Esophagus squamous epithelium (tissue), 4 donors: Measurements from ENCODE around the gene OR10G8.

Experiments
- POLR2A ChIP-seq, 4 donors: fragments of 450-650 bp; IDR thresholded peaks; one replicate each; pipeline ENCODE4 v1.6.1; 2017; ENCODE audit warnings: antibody characterized with exemption in 4 of 4, mild to moderate bottlenecking in 4 of 4, moderate library complexity in 3 of 4
- TF ChIP-seq, protein P1 (sequence below), 6 experiments: fragments of 450-650 bp in 4 of 6; fragments of 200-600 bp in 2 of 6; sonication (generic) in 2 of 6; IDR thresholded peaks; one replicate each; pipeline ENCODE4 v1.5.1; 2016 to 2019; ENCODE audit warnings: antibody characterized with exemption in 6 of 6, mild to moderate bottlenecking in 4 of 6, moderate library complexity in 4 of 6

DNA sequence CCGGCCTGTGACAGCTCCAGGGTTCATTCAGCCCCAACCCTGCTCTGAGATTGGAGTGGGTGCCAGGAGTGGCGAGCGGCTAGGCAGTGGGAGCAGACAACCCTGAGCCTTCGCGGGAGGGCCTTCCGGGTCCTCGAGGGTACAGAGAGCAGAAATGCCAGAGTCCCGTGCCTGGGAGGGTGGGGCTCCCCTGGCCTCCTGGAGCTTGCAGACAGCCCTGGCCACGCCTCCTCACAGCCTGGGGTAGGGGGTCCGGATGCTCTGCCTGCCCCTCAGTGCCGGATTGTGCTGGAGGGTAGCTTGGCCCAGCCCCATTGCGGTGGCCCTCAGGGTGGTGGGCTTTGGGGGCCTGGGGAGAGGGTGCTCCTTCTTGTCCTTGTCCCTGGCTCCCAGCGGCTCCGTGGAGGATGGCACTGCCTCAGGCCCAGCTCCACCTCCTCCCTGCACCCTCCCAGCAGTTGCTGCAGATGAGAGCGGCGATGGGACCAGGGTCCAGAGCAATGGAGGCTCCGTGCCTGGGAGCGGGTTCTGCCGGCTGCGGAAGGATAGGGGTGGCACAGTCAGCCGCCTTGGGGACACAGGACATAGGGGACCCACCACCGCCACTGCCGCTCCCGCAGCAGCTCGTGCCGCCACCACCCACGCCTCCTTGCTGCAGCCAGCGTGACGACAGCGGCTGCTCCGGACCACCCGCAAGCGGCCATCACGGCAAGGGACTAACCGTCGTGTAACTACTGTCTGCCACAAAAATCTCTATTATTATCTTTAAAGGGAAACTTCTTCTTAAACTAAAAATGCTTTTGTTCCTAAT, 49.4 kb downstream of the OR10G8 start:
- TF ChIP-seq, protein P1, sequence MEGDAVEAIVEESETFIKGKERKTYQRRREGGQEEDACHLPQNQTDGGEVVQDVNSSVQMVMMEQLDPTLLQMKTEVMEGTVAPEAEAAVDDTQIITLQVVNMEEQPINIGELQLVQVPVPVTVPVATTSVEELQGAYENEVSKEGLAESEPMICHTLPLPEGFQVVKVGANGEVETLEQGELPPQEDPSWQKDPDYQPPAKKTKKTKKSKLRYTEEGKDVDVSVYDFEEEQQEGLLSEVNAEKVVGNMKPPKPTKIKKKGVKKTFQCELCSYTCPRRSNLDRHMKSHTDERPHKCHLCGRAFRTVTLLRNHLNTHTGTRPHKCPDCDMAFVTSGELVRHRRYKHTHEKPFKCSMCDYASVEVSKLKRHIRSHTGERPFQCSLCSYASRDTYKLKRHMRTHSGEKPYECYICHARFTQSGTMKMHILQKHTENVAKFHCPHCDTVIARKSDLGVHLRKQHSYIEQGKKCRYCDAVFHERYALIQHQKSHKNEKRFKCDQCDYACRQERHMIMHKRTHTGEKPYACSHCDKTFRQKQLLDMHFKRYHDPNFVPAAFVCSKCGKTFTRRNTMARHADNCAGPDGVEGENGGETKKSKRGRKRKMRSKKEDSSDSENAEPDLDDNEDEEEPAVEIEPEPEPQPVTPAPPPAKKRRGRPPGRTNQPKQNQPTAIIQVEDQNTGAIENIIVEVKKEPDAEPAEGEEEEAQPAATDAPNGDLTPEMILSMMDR (IDR thresholded peaks at IDR 0.05), result no peak
- TF ChIP-seq POLR2A (IDR thresholded peaks at IDR 0.05), result no peak
